GM23338 (cell line): ENCODE measurements around the gene PPIC. TPM values are rescaled to one million over a fixed set of nuclear protein-coding genes. Genes with fewer than 3 reads are reported as not detected.

ENCODE experiments used
- ATAC-seq: fragments of 200-7000 bp; cut with Tn5 transposase; 3 replicates; pipeline ENCODE4 v1.9.1; 2020
- DNase-seq: peaks from one replicate; pipeline ENCODE4 v3.0.0-alpha.2; 2015; ENCODE audit warnings: low spot score
- H2AFZ ChIP-seq: fragments of 200-600 bp; sonication (generic); 2 replicates; pipeline ENCODE4 v1.8.0; 2016; ENCODE audit warnings: antibody characterized with exemption, mild to moderate bottlenecking, moderate library complexity
- H3F3A ChIP-seq: fragments of 200-600 bp; sonication (generic); replicated peaks from 2 replicates; pipeline ENCODE4 v1.8.0; 2017; ENCODE audit warnings: antibody characterized with exemption, mixed run types, low read depth
- H3K27ac ChIP-seq: fragments of 200-600 bp; sonication (generic); 2 replicates; pipeline ENCODE4 v1.6.1; 2016; ENCODE audit warnings: low read depth
- H3K27me3 ChIP-seq: fragments of 200-600 bp; sonication (generic); 2 replicates; pipeline ENCODE4 v1.8.0; 2016; ENCODE audit warnings: mild to moderate bottlenecking, mixed run types, moderate library complexity; ENCODE audit not compliant: insufficient read depth
- H3K36me3 ChIP-seq: fragments of 200-600 bp; sonication (generic); 2 replicates; pipeline ENCODE4 v1.8.0; 2016; ENCODE audit warnings: mild to moderate bottlenecking; ENCODE audit not compliant: insufficient read depth
- H3K4me1 ChIP-seq: fragments of 200-600 bp; sonication (generic); 2 replicates; pipeline ENCODE4 v1.8.0; 2016; ENCODE audit warnings: mild to moderate bottlenecking, moderate library complexity; ENCODE audit not compliant: insufficient read depth
- H3K4me2 ChIP-seq: fragments of 200-600 bp; sonication (generic); 2 replicates; pipeline ENCODE4 v1.7.1; 2017; ENCODE audit warnings: mixed run types
- H3K4me3 ChIP-seq: fragments of 200-600 bp; sonication (generic); 2 replicates; pipeline ENCODE4 v1.6.1; 2016; ENCODE audit warnings: mixed run types
- H3K79me2 ChIP-seq: fragments of 200-600 bp; sonication (generic); replicated peaks from 2 replicates; pipeline ENCODE4 v1.8.0; 2017; ENCODE audit warnings: mild to moderate bottlenecking; ENCODE audit not compliant: insufficient read depth
- H3K9me2 ChIP-seq: fragments of 200-600 bp; sonication (generic); 2 replicates; pipeline ENCODE4 v1.8.0; 2017; ENCODE audit not compliant: insufficient read depth
- H4K20me1 ChIP-seq: fragments of 200-600 bp; sonication (generic); replicated peaks from 2 replicates; pipeline ENCODE4 v1.8.0; 2017; ENCODE audit warnings: mild to moderate bottlenecking; ENCODE audit not compliant: insufficient read depth
- H3K27ac Mint-ChIP-seq: 2 replicates; pipeline ENCODE4 v1.8.0; 2020; ENCODE audit warnings: inconsistent platforms, mild to moderate bottlenecking, moderate library complexity, mixed read lengths
- H3K27me3 Mint-ChIP-seq: 3 replicates; pipeline ENCODE4 v1.8.0; 2022; ENCODE audit warnings: low read depth, mild to moderate bottlenecking, moderate library complexity, mixed read lengths, inconsistent platforms; ENCODE audit not compliant: insufficient read depth, poor library complexity
- H3K36me3 Mint-ChIP-seq: 3 replicates; pipeline ENCODE4 v1.8.0; 2021; ENCODE audit warnings: low read depth, mild to moderate bottlenecking, inconsistent platforms, moderate library complexity, mixed read lengths
- H3K4me1 Mint-ChIP-seq: 3 replicates; pipeline ENCODE4 v1.8.0; 2020; ENCODE audit warnings: mild to moderate bottlenecking, inconsistent platforms, mixed read lengths
- H3K4me3 Mint-ChIP-seq: 3 replicates; pipeline ENCODE4 v1.8.0; 2021; ENCODE audit warnings: moderate library complexity, mild to moderate bottlenecking, inconsistent platforms, mixed read lengths
- H3K9me3 Mint-ChIP-seq: 3 replicates; pipeline ENCODE4 v1.8.0; 2020; ENCODE audit warnings: moderate library complexity, mild to moderate bottlenecking, inconsistent platforms, mixed read lengths
- CREB1 ChIP-seq: fragments of 250-450 bp; sonication (Bioruptor Pico); IDR thresholded peaks from 2 replicates; pipeline ENCODE4 v1.5.0; 2020; ENCODE audit warnings: low read depth, mild to moderate bottlenecking, moderate library complexity
- ETS1 ChIP-seq: IDR thresholded peaks from 2 replicates; pipeline ENCODE4 v1.6.1; 2016; ENCODE audit warnings: antibody characterized with exemption
- EZH2 ChIP-seq: fragments of 200-600 bp; sonication (generic); IDR thresholded peaks from one replicate; pipeline ENCODE4 v1.8.0; 2017; ENCODE audit warnings: antibody characterized with exemption, mild to moderate bottlenecking, low read depth; ENCODE audit not compliant: unreplicated experiment
- EZH2phosphoT487 ChIP-seq: fragments of 200-600 bp; sonication (generic); IDR thresholded peaks from one replicate; pipeline ENCODE4 v1.8.1; 2018; ENCODE audit warnings: antibody characterized with exemption; ENCODE audit not compliant: unreplicated experiment
- JUNB ChIP-seq: IDR thresholded peaks from one replicate; pipeline ENCODE4 v1.6.1; 2016; ENCODE audit warnings: antibody characterized with exemption; ENCODE audit not compliant: unreplicated experiment
- POLR2AphosphoS5 ChIP-seq: IDR thresholded peaks from 2 replicates; pipeline ENCODE4 v1.6.1; 2016; ENCODE audit warnings: antibody characterized with exemption, low read depth
- STAT1 ChIP-seq: IDR thresholded peaks from one replicate; pipeline ENCODE4 v1.6.1; 2016; ENCODE audit warnings: antibody characterized with exemption; ENCODE audit not compliant: unreplicated experiment
- ZNF331 ChIP-seq: fragments of 250-450 bp; sonication (Bioruptor Pico); IDR thresholded peaks from 2 replicates; pipeline ENCODE4 v1.5.0; 2020; ENCODE audit warnings: low read depth, mild to moderate bottlenecking, moderate library complexity
- ZNF462 ChIP-seq: fragments of 250-450 bp; sonication (Bioruptor Pico); IDR thresholded peaks from 2 replicates; pipeline ENCODE4 v1.5.0; 2020; ENCODE audit warnings: mild to moderate bottlenecking, moderate library complexity
- polyA plus RNA-seq: library from polyadenylated mRNA; unstranded; fragments of >200 nt; fragmentation: Nextera tagmentation; extraction: Ambion mirVana; gene quantifications from 2 replicates; pipeline ENCODE4 v1.2.1, GENCODE V29; 2016
- total RNA-seq: library from RNA; depleted of rRNA; stranded (reverse); fragments of >200 nt; shearing (Covaris generic); gene quantifications from 2 replicates; pipeline ENCODE4 v1.2.3, GENCODE V29; 2014

PPIC gene
- total and polyA plus RNA-seq, 2 experiments from 2014 or later = 13.9 to 21.0 TPM

GRCh38 chr5:123035918-123036390, 571 bp downstream of the PPIC start:
- H3K4me3 ChIP-seq = peak overlapping the region; percentile 85

GRCh38 chr5:123035360-123035917, 1.1 kb downstream of the PPIC start:
- no peak overlapping the region for H3K27ac ChIP-seq
- no peak overlapping the region for H3K27ac Mint-ChIP-seq
- peak overlapping the region; percentile 97 for H3K4me2 ChIP-seq
- no peaks in the 10 kb centered on the region for H3F3A ChIP-seq
- DNase-seq (peak; percentile 84), ATAC-seq (peak; percentile 40)
- H3K4me3 Mint-ChIP-seq = peak overlapping the region; percentile 84
- peak; percentile 46; the same call in 1 of the 2 replicates for TF ChIP-seq CREB1 (CRISPR knock-in tag)
- TF ChIP-seq JUNB = no peak
- peak overlapping the region; percentile 92 for H2AFZ ChIP-seq
- H3K79me2 ChIP-seq = no peaks in the 10 kb centered on the region
- no peaks in the 10 kb centered on the region for H3K36me3 ChIP-seq
- peaks cover 32% of the 10 kb centered on the region for H3K4me1 Mint-ChIP-seq
- no peaks in the 10 kb centered on the region for H3K9me2 ChIP-seq
- peak overlapping the region; percentile 85 for H3K4me3 ChIP-seq
- H3K36me3 Mint-ChIP-seq = no peaks in the 10 kb centered on the region; the same call in 2 of the 3 replicates
- H3K9me3 Mint-ChIP-seq = no peaks in the 10 kb centered on the region
- peaks cover 27% of the 10 kb centered on the region for H3K4me1 ChIP-seq
- no peaks in the 10 kb centered on the region; the same call in 1 of the 2 replicates for H4K20me1 ChIP-seq
- H3K27me3 Mint-ChIP-seq = peaks cover 42% of the 10 kb centered on the region
- H3K27me3 ChIP-seq = peaks cover 50% of the 10 kb centered on the region

More at GRCh38 chr5:123035918-123036390, 571 bp downstream of the PPIC start:
- peak overlapping the region; percentile 84 for H3K4me3 Mint-ChIP-seq
- H3K9me2 ChIP-seq = no peaks in the 10 kb centered on the region
- H3K27ac Mint-ChIP-seq = no peak overlapping the region
- H2AFZ ChIP-seq = peak overlapping the region; percentile 92
- H3K4me1 Mint-ChIP-seq = peaks cover 28% of the 10 kb centered on the region
- peak overlapping the region; percentile 97 for H3K4me2 ChIP-seq
- peak; percentile 57 for ATAC-seq
- no peaks in the 10 kb centered on the region for H3K79me2 ChIP-seq
- no peaks in the 10 kb centered on the region; the same call in 2 of the 3 replicates for H3K36me3 Mint-ChIP-seq
- no peaks in the 10 kb centered on the region for H3K36me3 ChIP-seq
- H3K27me3 Mint-ChIP-seq = peaks cover 42% of the 10 kb centered on the region
- H3K27ac ChIP-seq = no peak overlapping the region
- H3K27me3 ChIP-seq = peaks cover 50% of the 10 kb centered on the region
- H4K20me1 ChIP-seq = no peaks in the 10 kb centered on the region; the same call in 1 of the 2 replicates
- H3K4me1 ChIP-seq = peaks cover 24% of the 10 kb centered on the region
- no peaks in the 10 kb centered on the region for H3F3A ChIP-seq
- TF ChIP-seq CREB1 (CRISPR knock-in tag) (no peak), ZNF331 (no peak), POLR2AphosphoS5 (0 out of 2 replicates have a peak, but pooled peaks have one; percentile 3), EZH2 (no peak)
- no peaks in the 10 kb centered on the region for H3K9me3 Mint-ChIP-seq
- peak; percentile 77 for DNase-seq

DNA sequence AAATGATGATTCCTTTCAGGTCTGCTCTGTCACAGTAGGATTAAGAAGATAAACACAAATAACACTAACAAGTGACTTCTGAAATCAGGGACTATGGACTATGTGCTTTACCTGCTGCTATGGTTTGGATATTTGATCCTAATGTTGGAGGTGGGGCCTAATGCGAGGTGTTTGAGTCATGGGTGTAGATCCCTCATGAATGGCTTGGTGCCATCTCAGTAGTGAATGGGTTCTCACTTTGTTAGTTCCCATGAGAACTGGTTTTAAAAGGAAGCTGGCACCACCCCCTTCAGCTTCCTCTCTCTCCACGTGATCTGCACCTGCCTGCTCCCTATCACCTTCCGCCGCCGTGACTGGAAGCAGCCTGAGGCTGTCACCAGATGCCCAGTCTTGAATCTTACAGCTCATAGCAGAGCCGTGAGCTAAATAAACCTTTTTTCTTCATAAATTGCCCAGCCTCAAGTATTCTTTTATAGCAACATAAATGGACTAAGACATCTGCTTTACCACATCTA, 3.3 kb downstream of the PPIC start:
- Mint-ChIP-seq H3K9me3 (no peaks in the 10 kb centered on the region), H3K27me3 (peaks cover 42% of the 10 kb centered on the region), H3K4me3 (no peak overlapping the region), H3K4me1 (peaks cover 32% of the 10 kb centered on the region), H3K36me3 (no peaks in the 10 kb centered on the region; the same call in 2 of the 3 replicates), H3K27ac (no peak overlapping the region)
- Histone ChIP-seq H3K27me3 (peaks cover 35% of the 10 kb centered on the region), H3F3A (no peaks in the 10 kb centered on the region), H4K20me1 (no peaks in the 10 kb centered on the region; the same call in 1 of the 2 replicates), H3K9me2 (no peaks in the 10 kb centered on the region), H3K4me3 (no peak overlapping the region), H3K36me3 (no peaks in the 10 kb centered on the region), H3K79me2 (no peaks in the 10 kb centered on the region), H3K4me2 (no peak overlapping the region), H2AFZ (no peak overlapping the region), H3K27ac (no peak overlapping the region), H3K4me1 (peaks cover 27% of the 10 kb centered on the region)
- no peak for ATAC-seq
- no peak for DNase-seq
- TF ChIP-seq ZNF462 (no peak), POLR2AphosphoS5 (no peak), EZH2phosphoT487 (no peak), ETS1 (no peak), STAT1 (no peak)
